Cerebellar nuclear complex (tissue), 1 donor: ENCODE data around the gene IL16.

Source experiments
- DNase-seq, 2 experiments: peaks; one replicate each; lab custom pipeline; 2025; lab: John Stamatoyannopoulos, UW

The IL16 gene

DNA sequence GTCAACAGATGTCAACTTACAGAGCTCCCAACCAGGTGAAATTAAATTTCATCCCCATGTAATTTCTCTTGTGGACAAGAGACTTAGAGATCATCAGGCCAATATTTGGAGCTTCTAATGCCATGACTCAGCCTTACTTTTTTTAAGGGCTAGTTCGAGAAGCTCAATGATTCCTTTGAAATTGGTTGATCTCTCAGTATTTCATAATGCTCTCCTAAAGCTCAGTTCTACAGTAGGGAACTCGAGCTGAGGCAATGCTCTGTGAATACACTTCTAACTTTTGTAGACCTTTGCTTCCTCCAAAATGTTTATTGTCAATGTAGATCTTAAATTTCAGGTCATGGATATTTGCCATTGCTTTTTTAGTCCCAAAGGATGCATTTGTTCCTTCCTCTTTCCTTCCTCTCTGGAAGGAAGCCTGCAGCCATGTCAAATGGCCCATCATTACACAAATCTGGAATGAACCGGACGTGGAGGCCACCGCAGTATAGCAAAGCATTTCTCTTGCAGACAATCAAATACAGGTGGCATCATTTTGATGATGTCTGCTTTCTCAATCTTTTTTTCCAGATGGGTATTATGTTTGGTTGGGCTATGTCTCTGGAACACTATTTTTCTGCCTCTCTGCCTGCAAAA is 98.9 kb downstream of the IL16 start:
- DNase-seq = no peak

GRCh38 chr15:81296186-81296585 is 99.5 kb downstream of the IL16 start:
- DNase-seq = no peak

DNA sequence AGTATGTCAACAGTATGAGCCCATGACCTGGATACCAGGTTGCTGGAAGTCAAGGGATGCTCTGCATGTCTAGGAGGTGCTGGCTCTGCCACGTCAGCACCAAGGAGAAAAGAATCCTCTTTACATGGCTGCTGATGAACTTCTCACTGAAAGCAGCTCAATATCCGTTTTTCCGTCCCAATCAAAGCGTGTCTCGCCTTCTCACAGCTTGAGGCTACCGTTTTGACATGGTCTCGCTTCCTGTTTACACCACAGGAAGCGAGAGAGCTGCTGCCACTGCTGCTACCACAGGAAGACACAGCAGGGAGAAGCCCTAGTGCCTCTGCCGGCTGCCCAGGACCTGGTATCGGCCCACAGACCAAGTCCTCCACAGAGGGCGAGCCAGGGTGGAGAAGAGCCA is 100.0 kb downstream of the IL16 start:
- no peak for DNase-seq

- no peak for DNase-seq
Observed at GRCh38 chr15:81297147-81297572, 100.5 kb downstream of the IL16 start.

DNA sequence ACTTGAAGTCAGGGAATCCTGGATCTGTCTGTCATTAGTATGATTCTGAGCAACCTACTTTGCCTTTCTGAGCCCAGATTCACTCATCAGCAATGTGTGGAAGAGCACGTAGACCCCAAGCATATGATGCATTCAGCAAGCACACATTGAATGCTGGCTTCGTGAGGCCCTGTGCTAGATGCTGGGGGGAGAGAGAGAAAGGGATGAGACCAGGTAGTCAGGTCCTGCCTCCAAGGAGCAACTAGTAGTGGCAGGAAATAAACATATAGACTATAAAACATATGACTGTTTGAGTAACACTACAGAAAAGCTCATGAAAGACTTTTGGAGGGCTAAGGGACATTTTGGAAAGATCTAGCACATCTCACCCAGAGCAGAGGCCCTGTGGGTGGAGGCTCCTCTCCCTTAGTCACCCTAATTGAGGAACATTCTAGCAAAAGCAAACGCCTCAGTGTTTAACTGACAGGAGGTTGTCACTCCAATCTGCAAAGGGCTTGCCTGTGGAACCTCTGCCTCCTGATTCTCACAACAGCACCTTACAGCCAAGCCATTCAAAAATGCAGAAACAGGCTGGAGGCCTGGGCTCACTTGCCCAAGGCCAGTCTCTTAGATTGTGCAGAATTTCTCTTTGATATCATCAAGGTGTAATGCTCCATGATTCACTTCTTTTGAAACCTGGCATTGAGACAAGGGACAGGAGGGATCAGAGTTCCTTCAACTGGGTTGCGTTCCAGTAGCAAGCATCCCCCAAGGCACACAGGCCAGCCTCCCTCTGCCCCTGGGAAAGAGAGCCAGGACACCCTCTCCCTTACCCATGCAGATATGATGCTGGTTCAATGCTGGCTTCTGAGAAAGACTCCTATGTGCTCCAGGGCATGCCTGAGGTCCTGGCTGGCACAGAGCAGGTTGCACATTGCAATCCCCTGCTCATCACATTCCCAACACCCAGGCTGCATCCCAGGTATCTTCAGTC is 101.2 kb downstream of the IL16 start:
- no peak for DNase-seq

GRCh38 chr15:81298611-81299010 is 101.9 kb downstream of the IL16 start:
- no peak for DNase-seq

DNA sequence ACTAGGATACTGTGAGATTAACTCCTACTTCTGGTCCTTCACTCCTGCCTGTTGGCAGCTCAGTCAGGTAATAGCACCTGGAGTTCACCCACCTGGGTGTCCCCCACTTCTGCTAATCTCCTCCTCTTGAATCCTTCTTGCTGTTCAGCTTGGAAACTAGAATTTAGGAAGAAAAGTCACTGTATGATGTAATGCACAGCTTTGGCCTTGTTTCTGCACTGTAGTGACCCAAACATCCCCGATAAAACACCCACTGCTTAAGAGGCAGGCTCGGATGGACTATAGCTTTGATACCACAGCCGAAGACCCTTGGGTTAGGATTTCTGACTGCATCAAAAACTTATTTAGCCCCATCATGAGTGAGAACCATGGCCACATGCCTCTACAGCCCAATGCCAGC is 102.5 kb downstream of the IL16 start:
- no peak for DNase-seq

GRCh38 chr15:81299630-81300273 is 103.1 kb downstream of the IL16 start:
- DNase-seq = no peak

DNA sequence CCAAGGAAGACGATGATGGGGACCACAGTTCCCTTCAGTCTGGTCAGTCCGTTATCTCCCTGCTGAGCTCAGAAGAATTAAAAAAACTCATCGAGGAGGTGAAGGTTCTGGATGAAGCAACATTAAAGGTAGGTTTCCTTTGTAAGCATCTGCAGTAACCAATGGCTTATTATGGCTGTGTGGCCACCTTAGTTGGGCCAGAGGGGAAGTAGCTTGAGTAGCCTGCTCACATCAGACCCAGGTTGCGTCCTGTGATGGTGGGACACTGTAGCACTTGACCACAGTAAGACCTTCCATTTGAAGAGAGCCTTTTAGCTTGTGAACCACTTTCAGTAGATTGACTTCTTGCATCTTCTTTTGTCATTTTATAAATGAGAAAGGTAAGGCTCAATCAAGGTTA is 104.7 kb downstream of the IL16 start:
- no peak for DNase-seq

DNA sequence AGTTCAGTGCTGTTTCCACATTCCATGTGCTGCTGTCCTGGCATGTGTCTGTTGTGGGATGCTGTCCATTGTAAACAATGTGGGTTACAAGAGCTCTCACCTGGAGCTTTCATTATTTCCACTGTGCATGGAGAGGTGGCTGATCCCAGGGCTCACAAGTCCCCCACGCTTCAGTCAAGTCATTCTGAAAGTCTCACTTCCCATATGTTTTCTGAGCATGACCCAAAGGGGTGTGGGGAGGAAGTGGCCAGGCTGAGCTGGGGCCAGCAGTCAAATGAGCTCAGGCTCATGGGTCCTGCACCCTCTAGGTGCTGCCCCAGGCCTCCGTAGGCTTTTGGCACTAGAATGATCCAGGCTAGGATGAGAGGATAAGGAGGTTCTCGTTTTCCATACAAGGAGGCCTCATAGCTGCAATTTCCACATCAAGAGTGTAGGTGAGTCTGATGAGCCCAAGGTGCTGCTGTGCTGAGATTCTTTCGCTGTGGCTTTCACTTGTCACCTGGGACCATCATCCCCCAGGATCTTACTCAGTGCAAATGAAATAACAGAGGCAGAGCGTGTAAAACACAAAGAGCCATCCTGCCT is 105.2 kb downstream of the IL16 start:
- DNase-seq = no peak

GRCh38 chr15:81302701-81303109 is 106.0 kb downstream of the IL16 start:
- no peak for DNase-seq

DNA sequence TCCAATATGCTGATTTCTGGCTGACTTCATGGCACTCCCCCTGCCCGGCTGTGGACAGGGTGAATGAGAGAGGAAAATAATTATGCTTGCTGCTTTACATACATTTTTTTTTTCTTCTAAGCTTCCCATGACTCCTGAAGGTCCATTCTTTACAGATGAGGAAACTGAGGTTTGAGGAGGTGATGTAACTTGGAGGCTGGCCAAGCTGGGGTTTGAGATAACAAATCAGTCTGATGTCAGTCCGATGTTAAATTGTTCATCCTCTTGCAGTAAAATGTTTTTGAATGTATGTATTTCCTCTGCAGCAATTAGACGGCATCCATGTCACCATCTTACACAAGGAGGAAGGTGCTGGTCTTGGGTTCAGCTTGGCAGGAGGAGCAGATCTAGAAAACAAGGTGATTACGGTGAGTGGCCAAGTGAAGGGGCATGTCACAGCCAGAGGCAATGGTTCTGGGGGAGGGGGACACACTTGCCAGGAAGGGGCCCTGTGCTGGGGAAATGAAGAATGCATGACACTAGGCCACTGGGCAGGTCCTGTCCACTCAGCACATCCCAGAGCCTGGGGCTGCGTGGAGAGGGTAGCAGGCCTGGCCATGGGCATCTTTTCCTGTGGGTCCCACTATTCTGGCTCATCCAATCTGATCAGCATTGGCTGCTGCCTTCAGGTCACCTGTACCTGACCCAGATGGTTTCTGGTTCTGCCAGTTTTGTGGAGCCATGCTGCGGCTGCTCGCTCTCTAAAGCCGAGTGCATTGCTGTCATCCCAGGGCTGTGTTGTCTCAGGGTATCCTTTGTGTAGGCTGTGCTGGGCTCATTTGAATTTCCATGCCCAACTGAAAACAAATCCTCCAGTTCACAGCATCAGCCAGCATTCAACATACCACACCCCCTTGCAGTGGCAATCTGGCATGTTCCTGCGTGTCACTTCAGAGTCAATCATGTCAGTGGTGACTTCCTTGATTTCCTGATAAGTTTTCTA is 106.9 kb downstream of the IL16 start:
- DNase-seq = no peak

GRCh38 chr15:81304226-81304625 is 107.5 kb downstream of the IL16 start:
- DNase-seq = no peak

DNA sequence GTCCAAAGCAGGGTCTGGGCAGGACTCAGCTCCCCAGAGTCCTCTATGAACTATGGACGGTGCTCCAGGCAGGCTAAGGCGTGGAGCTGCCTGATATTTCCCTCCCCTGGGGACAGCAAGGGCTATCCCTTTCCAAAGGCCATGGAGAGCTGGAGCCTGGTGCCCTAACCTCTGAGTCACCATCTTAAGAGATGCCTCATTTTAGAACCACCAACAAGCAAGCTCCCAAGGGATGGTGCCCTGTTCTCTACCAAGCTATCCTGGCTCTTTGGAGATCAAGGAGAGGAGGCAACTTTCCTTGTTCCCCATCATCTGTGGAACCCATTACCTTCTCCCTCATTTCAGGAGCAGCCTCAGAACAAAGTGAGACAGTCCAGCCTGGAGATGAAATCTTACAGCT is 111.6 kb downstream of the IL16 start:
- DNase-seq = no peak

GRCh38 chr15:81309647-81310450 is 113.2 kb downstream of the IL16 start:
- no peak for DNase-seq

GRCh38 chr15:81310480-81310879 is 113.8 kb downstream of the IL16 start:
- no peak for DNase-seq

- DNase-seq = no peak
Observed at GRCh38 chr15:81311752-81312464, 115.2 kb downstream of the IL16 start.

DNA sequence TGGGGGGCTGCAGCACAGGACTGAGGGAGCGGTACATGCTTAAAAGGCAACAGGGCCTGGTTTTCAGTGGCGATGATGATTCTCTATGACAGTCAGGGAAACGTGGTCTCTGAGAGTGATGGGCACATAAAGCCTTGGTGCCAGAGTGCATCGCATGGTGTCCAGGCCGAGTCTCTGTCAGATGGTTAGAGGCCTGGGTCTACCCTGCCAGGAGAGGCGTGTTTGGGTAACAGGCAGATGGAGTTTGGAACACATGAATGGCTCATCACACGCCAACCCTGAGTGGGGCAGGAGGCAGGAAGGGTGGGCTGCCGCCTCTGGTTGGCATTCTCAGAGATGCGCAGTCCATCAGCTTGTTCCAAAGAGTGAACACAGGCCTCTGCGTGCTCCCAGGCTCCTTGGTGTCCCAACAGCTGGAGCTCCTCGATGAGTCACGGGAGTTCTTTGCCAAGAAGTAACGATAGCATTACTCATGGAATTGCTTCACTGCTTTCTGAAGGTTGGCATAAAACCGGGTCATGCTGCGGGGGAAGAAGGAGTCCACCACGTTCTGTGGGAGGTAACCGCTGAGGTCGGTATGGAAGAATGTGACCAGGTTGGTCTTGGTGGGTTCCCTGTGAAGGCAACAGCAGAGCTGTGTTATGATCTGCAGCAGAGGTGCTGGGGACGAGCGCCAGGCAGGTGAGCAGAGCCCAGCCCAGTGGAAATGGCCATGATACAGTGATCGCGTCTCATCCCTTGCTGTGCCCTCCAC is 116.3 kb downstream of the IL16 start:
- no peak for DNase-seq

GRCh38 chr15:81313686-81314085 is 117.0 kb downstream of the IL16 start:
- no peak for DNase-seq
